Erythroblast (primary cell): ENCODE data around the gene PTCD2.

Source experiments
- GATA1 ChIP-seq: IDR thresholded peaks from 2 replicates; pipeline ENCODE4 v1.6.1; 2011; ENCODE audit warnings: low read depth, mild to moderate bottlenecking, control low read depth, low read length, moderate library complexity
- POLR2A ChIP-seq: IDR thresholded peaks from 2 replicates; pipeline ENCODE4 v1.6.1; 2011; ENCODE audit warnings: mild to moderate bottlenecking, low read length

DNA sequence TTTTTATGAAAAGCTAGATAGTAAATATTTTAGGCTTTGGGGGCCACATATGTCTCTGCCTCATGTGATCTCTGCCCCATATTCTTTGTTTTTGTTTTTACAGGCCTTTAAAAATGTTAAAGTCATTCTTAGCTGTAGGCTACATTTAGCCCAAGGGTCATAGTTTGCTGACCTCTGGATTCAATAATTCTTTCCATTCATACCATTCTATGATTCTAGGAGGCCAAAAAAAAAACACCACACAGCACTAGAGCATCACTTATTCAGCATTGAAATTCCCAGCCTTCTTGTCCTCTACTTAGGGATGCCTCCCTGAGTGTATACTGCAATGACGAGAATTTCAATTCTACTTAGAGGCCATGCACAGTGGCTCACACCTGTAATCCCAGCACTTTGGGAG is 17.0 kb downstream of the PTCD2 start:
- TF ChIP-seq POLR2A (no peak), GATA1 (no peak)
